HG03159 (cell line): ENCODE data around the gene KLHL35.

ENCODE experiments used
- ATAC-seq: cut with Tn5 transposase; IDR thresholded peaks from one replicate; pipeline ENCODE4 v1.9.1; 2021; ENCODE audit warnings: mild to moderate bottlenecking, moderate library complexity; ENCODE audit not compliant: unreplicated experiment

KLHL35 gene

DNA sequence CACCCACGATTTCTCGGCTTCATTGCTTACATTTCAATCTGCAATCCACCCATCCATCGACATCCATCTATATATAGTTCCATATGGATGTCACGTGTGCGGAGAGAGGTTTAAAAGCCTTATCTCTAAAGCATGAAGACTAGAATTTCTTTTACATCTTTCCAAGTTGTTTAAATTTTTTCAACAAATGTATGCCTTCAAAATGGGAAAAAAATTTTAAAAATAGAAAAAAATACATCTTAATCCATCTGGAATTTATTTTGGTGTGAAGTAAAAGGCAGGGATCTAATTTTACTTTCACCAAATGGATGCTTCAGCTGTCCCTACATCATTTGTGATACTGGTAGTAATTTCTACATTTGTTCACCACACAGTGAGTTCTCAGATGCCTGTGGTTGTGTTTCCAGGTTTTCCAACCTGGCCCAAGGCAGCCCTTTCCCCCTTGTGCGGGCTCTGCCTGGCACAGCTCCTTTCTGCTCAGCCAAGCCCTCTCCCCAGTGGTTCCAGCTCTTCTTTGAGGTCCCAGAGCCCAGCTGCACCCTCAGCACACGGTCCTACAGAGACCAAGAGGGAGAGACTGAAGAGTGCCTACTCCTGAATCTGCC, 37.6 kb upstream of the KLHL35 start:
- no peak for ATAC-seq

DNA sequence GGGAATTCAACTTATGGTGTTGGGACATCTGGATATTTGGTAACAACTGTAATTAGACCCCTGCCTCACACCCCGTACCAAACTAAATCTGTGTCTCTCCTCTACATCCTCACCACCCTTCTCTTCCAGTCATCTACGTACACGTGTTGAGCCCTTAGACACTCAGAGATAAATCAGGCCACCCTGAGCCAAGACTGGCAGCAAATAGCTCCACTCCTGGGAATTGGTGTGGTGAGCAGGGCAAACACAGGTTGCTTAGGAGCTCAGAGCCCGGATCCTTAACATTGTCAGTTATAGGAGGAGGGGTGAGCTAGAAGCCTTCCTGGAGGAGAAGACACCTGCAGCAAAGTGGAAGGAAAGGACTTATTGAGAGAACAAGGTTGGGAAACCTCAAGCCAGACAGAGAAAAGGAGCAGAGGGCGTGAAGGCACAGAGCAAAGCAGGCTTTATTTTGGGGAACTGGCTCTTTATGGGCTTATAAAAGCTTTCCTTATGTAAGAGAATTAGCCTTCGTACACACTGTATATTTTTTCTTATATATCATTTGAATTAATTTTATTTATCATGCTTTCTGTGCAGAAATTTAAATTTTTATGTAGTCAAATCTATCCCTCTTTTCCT, 36.9 kb upstream of the KLHL35 start:
- no peak for ATAC-seq

DNA sequence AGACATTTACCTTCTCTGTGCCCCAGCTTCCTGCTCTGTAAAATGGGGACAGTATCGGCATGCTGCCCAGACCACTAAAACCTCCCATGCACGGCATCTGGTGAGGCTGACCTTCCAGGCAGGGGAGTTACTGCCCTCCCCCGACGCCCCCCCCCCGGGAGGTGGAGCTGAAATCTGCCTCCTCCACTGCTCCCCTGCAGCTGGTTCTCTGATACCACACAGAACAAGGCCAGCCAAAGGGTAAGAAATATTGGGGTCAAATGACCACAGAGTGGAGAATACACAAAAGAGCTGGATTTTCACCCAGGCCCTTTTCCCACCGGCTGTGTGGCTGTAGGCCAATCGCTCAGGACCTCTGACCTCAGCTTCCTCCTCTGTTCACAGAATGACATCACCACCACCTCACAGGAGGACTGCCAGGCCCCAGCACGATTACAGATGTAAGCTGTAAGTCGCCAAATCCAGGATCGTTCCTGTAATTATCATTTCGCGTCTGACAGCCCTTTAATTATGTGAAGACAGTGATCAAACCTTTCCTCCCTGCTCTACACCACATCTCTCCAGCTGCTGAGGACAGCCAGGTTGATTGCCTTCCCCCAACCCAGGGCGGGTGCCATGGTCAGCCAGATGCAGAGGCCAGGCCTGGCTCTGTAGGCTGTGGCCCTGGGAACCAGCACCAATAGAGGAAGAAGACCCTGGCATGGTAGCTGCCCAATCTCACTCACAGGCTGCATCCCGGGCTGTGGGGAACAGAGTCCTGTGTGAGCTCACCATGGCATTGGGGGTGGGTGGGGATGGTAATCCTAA, 35.7 kb upstream of the KLHL35 start:
- ATAC-seq, result no peak

DNA sequence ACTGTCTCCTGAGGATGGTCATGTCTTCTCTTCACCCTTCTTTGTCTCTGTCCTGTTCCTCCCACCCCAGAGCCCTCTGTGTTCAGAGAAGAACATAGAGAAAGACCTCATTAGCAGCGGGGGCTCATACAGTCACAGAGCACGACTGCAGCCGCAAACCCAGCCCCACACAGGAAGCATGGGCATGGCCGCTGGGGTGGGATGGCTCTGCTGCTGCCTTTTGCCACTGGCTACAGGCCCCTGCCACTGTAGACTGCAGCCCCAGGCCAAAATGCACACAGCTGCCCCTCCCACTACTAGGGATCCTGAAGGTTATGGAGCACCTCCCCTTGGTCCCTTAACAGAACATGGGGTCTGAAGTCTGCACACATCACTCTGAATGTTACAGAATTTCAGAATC, 34.9 kb upstream of the KLHL35 start:
- no peak for ATAC-seq

DNA sequence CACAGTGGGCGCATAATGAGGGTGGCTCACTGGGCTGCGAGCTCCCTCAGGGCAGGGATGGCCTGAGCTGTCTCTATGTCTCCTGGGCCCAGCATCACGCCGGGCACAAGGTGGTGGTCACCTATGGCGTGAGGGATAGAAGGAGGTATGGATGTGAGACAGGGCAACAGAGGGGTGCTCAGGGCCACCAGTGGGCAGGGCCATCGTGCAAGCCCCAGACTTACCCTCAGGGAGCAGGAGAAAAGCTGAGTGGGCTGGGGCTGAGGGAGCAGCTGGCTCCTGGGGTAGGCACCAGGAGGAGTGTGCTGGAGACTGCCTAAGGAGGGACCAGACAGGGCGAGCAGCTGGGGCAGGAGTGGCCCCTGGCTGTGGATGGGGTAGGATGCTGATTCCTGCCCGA, 34.3 kb upstream of the KLHL35 start:
- ATAC-seq, result no peak

DNA sequence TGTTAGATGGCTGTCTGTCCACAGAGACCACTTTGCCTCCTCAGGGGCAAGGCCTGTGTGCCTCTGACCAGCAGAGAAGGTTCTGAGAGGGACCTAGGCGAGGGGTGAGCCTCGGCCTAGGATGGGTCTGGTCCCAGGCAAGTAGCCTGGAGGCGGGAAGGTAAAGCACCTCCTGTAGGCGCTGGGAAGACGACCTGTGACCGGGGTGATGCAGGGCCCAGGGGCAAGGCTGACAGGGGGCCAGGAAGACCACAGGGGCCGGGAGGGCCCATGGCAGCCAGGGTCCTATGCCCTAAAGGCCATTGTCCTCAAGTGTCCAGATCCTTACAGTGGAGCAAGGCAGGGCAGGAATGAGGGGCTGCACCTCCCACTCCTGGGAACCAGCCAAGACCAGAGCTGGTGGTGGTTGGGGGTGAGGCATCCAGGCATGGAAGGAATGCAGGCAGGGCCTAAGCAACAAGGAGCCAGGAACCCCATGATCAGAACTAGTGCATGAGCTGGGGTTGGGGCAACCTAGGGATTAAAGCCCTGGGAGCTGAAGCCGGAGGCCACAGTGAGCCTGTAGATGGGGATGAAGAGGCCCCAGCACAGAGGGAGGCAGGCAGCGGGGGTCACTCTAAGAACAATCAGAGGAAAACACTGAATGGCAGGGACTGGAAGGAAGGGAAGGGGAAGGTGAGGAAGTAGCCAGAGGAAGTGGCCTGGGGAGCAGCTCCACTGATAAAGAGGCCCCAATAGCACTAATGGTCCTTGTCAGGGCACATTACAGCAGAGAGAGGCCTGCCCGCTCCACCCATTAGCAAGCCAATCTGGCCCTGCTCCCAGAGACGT, 32.9 kb upstream of the KLHL35 start:
- ATAC-seq, result no peak

DNA sequence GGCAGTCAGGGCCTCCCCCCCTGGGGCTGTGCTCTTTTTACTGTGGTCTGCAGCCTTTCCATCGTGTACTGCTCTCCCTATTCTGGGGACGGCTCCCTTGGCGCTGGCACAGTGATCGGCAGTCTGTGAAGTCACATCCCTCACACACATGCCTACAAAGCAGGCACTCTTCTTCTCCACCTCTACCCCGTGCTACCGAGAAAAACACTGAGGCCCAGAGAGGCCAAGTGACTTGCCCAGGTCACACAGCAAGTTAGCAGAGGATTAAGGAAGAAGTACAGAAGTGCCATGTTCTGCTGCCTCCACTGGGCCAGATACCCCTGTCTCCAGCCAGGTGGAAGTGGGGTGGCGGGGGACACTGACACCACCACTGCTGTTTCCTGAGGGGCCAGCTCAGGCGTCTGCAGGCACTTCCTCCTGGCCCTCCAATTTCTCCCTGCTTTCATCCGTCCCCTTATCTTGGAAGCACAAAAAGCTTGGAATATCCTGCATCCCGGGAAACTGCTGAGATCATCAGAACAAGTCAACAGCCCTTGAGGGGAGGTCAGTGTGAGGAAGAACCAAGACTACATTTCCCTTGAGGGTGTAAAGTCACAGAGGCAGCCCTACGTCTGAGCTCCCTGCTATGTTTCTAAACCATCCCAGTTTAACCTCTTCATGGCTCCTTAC, 30.2 kb upstream of the KLHL35 start:
- no peak for ATAC-seq

DNA sequence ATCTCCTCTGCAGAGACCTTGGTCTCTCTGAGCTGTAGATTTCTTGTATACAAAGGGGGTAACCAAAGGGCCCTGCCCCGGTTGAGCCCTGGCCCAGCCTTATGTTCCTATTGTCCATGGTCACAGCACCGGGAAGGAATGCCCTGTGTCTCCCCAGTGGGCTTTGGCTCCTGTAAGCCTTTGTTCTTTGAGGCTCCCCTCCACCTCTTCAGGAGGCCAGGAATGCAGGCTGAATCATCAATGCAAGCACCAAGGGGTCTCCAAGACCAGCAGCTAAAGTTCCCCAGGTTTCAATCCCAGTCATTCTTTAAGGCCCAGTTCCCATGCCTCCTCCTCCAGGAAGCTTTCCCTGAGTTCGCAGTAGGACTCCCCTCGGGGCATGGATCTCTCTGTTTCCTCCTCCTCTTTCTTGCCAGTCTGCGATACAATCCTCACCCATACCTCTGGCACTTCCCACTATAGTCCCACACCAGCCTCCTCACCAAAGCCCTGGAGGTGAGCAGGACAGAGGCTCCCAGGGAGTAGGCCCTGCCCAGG, 29.2 kb upstream of the KLHL35 start:
- ATAC-seq, result no peak

DNA sequence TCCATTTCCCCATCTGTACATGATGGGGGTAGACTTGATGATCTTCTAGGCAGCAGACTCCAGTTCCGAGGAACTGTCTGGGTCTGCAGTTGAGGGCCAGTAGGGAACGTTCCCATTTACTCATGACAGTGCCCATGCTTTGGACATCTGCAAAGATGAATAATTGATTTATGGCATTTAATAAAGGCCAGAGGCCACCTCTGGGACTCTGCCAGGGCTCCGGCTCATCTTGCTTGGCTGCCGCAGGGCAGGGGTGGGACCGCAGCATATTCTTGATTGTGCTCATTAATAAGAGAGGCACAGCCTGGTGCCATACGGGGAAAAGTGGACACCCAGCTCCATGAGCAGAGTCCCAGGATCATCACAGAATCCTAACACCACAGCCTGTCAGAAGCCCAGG, 28.1 kb upstream of the KLHL35 start:
- no peak for ATAC-seq

DNA sequence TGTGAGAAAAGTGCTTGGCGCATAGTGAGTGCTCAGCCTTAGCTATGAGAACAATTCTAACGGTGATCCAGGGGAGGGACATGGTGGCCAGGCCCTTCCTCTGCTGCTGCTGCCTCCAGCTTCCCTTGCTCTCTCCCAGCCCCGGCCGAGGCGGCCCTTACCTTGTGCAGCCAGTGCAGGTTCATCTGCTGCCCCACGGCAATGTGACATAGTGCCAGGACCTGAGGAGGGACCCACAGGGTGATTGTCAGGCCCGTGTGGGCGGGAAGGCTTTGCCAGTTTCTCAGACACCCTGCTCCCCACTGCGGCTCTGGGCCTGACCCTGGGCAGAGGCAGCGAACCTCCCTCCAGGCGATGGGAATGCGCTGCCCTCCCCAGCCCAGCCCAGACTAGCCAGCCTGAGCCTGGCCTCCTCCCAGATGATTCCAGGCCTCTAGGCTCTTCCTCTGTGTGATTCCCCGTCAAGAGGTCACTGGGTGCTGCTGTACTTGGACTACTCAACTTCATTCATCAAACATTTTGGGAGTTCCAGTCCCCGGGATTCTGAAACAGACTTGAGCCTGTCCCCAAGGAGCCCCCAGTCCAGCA, 23.7 kb upstream of the KLHL35 start:
- ATAC-seq, result no peak

DNA sequence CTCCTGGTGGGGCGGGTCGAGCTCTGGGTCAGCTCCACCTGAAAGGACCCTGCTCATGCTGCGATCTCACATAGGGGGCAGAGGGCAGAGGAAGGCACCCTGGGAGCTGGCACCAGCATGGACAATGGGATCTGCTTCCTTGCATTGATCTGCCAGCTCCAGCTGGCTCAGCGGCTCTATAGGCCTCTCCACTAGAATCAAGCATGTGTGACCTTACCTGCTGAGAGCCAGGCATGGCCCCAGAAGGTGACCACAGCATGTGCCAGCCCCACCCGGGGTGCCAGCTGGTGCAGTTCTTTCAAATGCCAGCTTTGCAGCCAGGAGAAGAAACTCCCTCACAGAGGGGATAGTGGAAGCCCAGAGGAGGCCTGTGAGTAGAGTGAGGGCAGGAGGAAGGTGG, 22.0 kb upstream of the KLHL35 start:
- ATAC-seq, result no peak

DNA sequence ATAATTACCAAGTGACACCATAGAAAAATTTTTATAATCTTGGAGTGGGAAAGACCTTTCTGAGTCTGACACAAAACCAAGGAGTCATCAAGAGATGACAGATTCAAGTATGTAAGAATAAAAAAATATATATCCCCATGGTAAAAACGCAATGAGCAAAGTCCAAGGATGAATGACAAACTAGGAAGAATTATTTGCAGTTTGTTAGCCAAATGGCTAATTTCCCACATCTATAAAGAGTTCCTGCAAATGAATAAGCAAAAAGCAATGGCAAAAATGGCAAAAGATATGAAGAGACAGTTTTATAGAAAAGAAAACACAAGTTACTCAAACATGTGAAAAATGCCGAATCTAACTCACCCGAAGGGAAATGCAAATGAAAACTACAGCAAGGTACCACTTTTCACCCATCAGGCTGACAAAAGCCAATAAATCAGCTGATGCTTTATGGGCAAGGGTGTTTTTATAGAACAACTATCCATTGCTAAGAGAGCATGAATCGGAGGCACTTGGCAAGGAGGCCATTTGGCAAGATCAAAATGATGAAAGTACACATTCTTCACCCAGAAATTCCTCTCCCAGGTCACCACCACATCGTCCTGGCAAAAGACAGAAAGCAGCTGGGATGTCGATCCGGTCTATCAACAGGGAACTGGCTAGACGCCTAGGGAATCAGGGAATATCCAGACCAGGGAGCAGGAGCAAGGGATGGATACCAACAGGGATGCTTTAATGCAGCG, 21.1 kb upstream of the KLHL35 start:
- no peak for ATAC-seq

DNA sequence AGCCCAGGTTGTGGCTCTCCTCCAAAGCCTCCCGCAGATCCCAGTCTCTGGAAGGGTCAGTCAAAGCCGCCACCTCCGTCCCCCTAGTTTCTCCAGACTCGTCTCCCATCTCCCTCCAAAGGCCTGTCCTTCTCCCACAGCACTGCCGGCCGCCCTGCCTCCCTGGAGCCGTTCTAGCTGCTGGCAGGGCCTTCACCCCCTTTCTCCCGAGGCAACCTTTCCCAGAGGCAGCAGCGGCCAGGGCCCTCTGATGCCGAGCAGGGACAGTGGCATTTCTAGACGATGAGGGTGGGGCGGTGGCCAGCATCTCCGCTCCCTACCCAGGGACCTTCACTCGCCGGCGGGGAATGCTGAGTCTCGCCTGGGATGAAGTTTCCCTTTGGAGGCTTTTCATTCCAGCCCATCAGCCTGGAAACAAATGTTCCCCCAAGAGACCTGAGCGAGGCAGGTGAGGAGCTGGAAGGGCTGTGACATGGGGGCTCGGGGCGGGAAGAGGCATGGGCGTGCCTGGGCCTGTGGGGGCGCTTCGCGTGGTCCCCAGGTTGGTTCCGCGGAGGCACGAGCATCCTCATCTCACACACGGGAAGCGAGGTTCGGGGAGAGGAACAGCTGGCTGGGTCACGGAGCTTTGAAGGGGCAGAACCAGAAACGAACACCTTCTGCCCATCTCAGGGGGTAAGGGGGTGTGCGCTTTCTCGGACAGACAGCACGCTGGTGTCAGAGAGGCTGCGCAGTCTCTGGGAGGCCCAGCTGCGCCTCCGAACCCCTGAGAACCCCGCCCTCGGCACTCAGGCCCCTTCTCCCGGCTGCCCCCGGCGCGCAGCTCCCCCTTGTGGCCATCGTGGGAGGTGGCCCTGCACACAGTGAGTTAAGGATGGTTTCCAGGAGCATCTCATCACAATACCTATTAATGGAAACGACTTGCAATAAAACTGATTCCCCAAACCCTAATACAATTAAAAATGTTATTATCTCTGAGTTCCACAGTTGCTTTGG, 18.1 kb upstream of the KLHL35 start:
- ATAC-seq, result no peak

DNA sequence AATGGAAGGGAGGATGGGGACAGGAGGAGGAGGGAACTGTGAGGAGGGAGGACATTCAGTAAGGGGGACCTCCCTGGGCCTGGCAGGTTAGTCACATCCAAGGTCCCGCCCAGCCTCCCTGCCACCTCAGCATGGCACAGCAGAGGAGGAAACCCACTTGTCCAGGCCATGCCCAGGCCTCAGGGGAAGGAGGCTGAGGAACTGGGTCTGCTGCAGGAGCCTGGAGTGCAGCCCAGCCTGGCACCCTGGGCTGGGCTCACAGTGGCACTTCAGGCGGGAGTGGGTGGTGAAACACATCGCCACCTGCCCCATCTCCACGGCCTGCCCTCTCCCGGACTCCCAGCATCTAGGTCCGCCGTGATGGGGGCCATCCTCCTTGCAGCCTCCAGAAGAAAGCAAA, 17.2 kb upstream of the KLHL35 start:
- no peak for ATAC-seq

DNA sequence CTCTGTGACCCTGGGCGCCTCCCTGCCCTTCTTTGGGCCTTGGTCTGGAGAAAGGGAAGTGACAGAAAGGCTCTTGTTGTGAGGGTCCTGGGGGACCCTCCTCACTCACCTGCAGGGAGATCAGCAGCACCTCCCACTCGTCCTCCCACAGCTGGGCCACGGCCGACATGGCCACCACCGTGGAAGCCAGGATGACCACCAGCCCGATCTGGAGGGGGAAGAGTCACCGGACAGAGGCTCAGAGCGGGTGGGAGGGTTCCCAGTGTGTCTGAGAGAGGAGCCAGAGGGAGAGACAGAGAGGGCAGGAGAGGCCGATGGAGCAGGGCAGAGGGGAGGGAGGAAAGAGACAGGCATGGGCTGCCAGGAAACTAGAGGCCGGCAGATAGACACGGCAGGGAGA, 16.8 kb upstream of the KLHL35 start:
- no peak for ATAC-seq

DNA sequence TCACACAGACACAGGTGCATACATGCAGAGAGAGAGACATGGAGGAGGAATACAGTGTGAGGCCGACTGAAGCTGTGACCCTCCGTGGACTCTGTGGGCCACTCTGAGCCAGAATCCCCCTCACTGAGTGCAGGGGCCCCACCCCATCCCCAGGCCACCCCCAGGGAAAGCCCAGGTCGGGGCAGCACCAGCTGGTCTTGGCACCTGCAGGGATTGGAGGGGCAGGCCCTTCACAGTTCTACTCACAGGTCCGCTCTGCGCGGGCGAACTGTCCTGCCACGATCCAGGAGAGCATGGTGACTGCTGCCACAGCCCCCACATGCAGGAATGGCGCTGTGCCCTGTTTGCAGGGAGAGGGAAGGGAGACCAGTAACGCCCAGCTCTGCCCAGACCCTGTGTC, 16.3 kb upstream of the KLHL35 start:
- ATAC-seq, result no peak

DNA sequence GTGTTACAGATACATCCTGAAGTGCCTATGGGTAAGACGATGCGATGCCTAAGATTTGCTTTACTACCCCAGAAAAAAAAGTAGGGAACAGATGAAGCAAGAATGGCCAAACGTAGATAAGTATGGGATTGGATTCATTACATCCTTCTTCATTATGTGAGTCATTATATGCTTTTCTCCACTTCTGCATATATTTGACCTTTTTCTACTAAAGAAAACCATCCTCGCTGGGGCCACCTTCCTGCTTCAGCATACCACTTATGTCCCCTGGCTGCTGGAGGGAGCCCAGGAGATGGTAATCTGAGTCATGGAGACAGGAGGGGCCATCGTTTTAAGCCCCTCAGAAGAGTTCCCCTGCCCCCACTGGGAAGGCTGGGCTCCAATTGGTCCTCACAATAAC, 14.4 kb upstream of the KLHL35 start:
- ATAC-seq, result no peak

DNA sequence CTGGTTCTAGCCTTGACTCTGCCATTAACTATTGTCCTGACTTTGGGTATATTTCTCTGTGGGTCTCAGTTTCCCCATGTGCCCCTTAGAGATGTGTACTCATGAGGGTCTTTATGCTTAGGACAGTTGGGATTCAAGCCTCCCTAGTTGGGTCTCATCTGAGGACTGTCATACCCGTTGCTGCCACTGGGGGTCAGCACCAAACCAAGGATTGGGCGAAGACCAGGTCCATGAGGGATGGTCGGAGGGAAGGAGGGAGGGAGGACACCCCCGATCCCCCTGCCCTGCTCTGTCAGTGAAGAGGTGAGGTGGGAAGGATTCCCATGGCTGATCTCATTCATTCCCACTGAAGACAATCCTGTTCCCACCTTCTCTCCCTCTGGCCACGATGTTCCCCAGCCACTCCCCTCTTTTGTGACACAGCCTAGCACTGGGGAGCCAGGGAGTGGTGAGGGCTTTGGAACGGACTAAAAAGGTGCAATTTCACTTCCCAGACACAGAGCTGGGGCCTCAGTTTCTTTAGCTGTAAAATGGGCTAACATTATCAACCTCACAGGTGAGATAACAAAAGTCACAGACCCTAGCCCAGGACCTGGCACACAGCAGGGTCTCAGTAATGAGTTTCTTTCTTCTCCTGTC, 12.4 kb upstream of the KLHL35 start:
- ATAC-seq, result no peak
